Right lobe of liver (tissue), 4 donors: Measurements from ENCODE around the gene RTTN.

ENCODE experiments used
- POLR2A ChIP-seq: fragments of 450-650 bp; IDR thresholded peaks from one replicate; pipeline ENCODE4 v1.6.1; 2017; ENCODE audit warnings: antibody characterized with exemption, mild to moderate bottlenecking
- TF ChIP-seq, protein P1 (sequence below), 4 donors: fragments of 200-600 bp in 3 of 4; fragments of 450-650 bp in 1 of 4; IDR thresholded peaks; one replicate each; pipeline versions ENCODE4 v1.5.1 to v1.8.0; 2016 to 2022; ENCODE audit warnings: antibody characterized with exemption in 4 of 4, mild to moderate bottlenecking in 2 of 4
- donor health status: DM: no; HTN: no; CAD: no.
- donor health status: DM: no; HTN: no; CAD: no.
- donor health status: DM: no; HTN: yes; CAD: no.

DNA sequence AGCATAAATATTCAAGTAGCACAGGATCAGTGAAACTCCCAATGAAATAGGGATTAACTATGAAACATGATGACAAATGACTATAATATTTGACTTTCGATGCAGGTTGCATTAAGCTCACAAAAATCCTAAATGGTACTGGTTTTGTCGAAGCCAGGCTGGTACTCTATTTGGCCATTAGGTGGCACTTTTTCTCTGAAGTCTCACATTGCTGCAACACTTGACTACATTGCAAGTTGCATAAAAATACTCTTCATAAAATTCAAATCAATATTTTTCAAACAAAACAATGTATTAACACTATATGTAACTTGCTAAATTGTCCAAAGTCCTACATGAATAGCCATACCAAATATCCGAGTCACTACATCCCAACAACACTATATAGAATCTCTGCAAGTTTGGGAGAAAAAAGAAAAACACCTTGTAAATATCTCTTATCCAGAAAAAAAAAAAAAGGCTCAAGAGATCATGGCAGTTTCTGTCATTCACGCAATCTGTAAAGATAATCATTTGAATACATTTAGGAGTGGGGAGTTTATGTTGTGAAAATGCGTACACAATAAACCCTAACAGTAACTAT is 9.5 kb downstream of the RTTN start:
- TF ChIP-seq, protein P1, sequence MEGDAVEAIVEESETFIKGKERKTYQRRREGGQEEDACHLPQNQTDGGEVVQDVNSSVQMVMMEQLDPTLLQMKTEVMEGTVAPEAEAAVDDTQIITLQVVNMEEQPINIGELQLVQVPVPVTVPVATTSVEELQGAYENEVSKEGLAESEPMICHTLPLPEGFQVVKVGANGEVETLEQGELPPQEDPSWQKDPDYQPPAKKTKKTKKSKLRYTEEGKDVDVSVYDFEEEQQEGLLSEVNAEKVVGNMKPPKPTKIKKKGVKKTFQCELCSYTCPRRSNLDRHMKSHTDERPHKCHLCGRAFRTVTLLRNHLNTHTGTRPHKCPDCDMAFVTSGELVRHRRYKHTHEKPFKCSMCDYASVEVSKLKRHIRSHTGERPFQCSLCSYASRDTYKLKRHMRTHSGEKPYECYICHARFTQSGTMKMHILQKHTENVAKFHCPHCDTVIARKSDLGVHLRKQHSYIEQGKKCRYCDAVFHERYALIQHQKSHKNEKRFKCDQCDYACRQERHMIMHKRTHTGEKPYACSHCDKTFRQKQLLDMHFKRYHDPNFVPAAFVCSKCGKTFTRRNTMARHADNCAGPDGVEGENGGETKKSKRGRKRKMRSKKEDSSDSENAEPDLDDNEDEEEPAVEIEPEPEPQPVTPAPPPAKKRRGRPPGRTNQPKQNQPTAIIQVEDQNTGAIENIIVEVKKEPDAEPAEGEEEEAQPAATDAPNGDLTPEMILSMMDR (IDR thresholded peaks at IDR 0.05), result peak; percentile 78 to 87 (median 82)
- TF ChIP-seq POLR2A, result no peak
